Embryonic facial prominence (tissue), 1 donor: ENCODE data around the gene APLF.
"Not testable (repeated sequence)": the region's sequence is repeated elsewhere in the genome, so short reads cannot be mapped to it uniquely, and the experiment has no call there.

Source experiments
- DNase-seq: peaks from one replicate; pipeline ENCODE4 v3.0.0-alpha.2; 2016; ENCODE audit errors: extremely low spot score

APLF gene

DNA sequence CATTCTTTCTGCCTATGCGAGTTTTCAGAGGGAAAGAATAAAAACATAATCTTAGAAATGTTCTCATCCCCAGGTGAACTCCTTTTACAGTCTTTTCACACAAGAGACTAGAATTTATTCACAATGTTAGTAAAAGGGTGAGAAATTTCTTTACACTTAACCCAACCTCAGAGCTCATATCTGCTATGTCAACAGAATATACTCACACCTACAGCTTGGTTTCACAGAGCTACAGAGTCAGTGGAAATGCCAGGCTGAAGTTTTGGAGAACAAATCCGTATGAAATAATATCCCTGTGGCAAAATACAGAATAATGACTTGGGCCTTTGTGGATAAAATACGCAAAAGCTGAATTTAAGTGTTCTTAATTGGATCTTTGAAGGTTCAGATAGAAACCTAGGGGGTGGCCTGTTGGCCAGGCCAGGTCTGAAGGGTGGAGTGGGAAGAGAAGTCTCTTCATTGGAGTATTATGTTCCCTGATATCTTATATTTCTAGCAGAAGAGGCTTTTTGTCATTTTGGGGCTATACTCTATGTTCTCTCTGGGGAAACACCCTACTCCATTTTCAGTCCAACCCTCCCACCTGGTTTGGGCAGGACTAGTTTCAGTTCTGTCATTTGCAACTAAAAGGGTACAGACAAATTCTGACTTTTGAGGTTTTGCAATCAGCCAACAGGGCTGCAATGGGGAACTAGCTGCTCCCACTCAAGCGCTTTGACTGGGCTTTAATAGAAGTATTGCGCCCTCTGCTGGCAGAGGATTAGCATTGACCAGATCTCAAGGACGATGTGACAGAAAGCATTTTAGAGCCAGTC, 26.0 kb upstream of the APLF start:
- DNase-seq: peak; percentile 74

- no peak for DNase-seq
These were observed 25.4 kb upstream of the APLF start for GRCh38 chr2:68441994-68442322.

- not testable (repeated sequence) for DNase-seq
These were observed 21.0 kb upstream of the APLF start for GRCh38 chr2:68446425-68446824.

GRCh38 chr2:68447118-68447517, 20.3 kb upstream of the APLF start:
- DNase-seq: no peak

DNA sequence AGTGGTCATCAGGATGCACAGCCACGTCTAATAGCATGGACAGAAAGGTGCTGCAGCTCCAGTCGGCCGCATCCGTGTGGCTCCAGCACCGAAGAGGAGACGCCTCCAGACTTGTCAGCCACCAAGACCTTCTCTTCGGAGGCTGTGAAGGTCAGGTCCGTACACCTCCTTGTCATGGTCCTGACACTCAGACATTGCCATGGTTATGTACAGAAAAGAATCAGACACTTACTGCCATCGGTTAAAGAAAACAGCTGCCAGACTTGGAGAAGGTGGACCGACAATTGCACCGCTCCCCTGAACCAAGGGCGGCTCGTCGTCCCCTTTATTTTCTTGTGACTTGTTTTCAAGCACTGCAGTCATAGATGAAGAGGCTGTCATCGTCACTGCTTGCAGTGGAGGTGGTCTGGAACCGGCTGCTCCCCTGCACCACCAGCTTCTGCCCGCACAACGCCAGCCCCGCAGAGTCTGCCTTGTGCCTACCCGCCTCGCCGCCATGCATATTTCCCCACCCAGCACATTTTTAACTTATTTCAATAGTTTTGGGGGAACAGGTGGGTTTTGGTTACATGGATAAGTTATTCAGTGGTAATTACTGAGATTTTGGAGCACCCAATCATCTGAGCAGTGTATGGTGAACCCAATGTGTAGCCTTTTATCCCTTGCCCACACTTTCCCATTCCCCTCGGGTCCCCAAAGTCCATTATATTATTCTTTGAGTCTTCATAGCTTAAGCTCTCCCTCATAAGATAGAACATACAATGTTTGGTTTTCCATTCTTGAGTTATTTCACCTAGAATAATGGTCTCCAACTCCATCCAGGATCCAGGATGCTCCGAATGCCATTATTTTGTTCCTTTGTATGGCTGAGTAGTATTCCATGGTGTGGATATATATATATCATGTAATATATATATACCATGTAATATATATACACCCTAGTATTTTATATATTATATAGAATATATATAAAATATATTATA, 18.4 kb upstream of the APLF start:
- no peak for DNase-seq

DNA sequence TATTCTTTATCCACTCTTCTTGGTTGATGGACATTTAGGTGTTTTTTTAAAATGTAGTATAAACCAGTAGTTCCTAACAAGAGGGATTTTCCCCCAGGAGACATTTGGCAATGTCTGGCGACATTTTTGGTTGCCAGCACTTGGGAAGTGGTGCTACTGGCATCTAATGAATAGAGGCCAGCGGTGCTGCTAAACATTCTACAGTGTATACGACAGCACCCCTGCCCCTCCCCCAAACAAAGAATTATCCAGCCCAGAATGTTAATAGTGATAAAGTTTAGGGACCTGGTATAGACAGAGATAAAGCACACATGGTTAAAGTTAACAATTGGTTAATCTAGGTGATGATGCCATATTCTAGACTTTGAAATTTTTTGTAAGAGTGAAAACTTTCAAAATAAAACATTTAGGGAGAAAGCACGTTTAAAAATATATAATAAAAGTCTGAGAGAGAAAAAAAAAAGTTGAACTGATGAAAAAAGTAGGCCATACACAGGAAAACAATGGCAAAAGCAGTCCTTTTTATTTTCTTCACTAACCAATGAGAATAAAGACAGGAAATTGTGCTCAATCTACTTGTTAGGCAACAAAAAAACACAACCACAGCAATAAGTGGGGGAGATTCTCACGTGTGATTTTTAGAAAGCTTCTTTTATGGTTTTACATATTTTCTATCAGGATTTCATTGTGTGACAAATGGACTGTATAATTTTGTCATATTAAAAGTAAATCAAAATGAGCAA, 15.1 kb upstream of the APLF start:
- DNase-seq: no peak

DNA sequence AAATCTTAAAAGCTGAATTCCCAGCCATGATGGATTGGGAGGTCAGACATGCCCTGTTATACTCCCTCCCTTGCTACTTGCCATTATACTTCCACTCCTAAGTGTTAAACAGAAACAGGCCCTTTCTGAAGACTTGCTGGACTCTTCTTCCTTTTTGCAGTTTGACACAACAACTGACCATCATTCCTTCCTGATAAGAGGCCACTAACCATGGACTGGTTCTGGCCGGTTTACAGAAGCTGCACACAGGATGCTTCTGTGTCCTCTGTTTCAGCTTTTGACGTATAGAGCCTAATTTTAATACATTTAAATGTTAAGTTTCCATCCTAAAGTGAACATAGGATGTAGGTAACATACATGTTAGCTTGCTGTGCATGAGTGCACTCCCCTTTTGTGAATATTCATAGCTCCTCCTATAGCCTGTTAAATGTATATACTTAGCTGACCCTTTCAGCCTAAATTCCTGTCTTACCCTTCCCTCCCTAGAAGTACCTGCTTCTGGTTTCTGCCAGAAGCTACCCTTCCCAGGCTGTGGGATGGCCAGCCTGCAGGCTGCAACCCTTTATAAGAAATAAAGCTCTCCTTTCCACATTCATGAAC, 13.5 kb upstream of the APLF start:
- DNase-seq: no peak

DNA sequence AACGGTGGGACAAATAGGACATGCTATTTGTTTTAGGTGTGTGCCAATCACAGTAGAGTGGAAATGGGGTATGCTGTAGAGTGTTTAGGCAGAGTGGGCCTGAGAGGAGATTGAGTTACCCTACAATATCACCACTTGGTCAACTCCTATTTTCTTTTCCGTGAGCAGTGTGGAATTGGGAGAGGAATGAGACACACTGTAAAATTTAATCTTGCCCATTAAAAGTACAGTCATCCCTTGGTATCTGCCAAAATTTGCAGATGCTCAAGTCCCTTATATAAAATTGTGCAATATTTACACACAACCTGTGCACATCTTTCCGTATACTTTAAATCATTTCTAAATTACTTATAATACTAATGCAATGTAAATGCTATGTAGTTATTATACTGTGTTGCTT, 12.7 kb upstream of the APLF start:
- DNase-seq: no peak

GRCh38 chr2:68456198-68456597, 11.2 kb upstream of the APLF start:
- no peak for DNase-seq

DNA sequence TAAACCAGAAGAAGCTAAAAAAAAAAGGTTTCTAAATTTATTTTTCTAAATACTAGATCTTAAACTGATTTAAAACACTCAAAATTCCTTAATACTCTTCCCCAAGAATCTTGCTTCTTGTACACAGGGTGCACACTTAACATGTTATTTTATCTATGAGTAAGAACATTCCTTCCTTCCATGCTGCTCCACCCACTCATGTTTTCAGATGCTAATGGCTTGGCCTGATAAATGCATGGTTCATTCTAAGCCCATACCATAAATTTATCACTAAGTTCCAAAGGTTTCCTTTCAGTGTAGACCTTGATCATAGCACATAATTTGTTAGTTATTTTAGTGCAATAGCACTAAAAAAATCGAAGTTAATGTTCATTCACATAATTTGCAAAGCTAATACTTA, 8.4 kb upstream of the APLF start:
- DNase-seq: no peak

DNA sequence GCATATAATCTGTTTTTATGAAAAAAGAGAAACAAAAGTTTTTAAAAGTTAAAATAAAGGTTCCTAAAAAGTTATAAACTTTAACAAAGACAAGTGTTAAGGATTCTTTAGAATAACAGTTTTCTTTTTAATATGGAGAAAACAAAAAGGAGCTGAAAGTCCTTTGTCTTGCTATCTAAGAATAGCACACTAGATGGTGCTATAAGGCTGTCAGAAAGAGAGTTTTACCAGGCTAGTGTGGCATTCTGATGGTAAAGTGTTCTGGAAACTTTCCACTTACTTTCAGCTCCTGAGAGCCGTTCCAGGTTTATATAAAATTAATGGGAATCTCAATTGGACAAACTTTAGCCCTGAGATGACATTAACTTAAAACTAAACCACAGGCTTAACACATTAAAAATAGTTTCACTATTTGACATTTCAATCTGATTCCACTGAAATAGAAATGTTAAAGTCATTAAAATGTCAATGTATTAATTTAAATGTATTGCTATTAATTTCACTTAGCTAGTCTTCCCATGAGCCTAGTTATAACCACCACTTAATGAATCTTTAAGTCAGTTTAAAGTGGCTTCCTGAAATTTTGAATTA, 4.0 kb upstream of the APLF start:
- peak; percentile 48 for DNase-seq

DNA sequence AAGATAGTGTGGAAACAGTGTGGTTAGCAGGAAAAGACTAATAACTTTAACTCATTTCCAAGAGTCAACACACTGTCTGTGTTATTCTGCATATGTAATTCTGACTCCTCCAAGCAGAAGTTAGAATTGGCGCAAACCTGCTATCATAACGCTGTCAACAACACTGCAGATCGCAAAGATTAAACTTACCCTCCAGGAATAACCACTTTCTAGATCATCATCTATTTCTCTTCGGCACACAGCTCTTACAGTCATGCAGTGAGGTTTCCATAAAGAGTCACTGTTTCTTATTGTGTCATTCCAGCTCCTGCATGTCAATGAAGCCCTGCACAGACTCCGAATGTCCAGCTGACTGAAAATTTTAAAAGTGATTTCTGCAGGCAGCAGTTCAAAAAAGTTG, 2.7 kb upstream of the APLF start:
- no peak for DNase-seq

DNA sequence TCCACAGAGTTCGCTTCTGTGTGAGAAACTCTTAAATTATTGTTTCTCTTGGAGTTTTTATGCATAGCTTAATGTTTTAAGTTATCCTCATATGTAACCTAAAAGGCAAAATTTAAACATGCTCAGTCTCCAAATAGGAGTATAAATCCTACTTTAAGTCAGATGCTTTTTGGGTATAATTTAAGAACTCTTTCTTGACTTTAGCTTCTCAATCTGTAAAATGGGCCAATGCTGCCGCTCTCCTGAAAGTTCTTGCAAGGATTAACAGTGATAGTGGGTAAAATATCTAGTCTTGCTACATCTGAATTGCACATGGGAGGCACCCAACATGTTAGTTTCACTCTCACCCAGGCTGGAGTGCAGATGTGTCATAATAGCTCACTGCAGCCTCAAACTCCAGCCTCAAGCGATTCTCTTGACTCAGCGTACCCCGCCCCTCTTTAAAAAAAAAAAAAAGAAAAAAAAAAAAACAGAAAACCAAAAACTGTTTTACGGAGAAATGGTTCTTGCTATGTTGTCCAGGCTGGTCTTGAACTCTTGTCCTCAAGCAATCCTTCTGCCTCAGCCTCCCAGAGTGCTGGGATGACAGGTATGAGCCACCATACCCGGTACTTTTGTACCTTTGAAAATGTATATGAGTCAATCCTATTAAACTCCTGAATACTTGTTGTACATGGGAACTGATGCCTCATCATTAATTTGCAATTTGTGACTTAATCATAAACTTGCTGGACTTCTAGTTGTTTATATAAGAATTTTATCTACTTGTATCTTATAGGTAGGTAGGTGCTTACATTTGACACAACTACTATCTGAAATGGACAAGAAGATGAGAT, 2.1 kb upstream of the APLF start:
- no peak for DNase-seq

DNA sequence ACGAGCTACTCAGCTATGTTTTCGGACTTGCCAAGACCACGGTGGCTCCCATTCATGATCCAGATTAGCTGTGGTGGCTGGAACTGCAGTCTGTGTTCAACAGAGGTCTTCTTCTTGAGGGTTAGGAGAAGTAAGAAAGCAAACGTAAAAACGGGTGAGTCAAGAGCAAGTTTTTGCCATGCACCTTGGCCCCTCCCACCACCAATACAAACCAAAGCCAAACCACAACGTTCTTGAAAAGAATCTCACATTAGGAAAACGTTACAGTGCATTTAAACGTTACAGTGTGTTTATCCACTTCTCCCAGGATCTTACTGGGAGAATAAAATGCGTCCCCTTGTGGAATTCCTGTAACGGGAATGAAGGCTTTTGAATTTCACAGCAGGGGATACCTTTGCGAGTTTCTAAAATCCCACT, 1.0 kb upstream of the APLF start:
- no peak for DNase-seq

- no peak for DNase-seq
These were observed 658 bp upstream of the APLF start for GRCh38 chr2:68466778-68467076.

GRCh38 chr2:68468801-68469200, 1.4 kb downstream of the APLF start:
- DNase-seq: no peak

GRCh38 chr2:68469935-68470334, 2.5 kb downstream of the APLF start:
- DNase-seq: no peak

- no peak for DNase-seq
These were observed 4.0 kb downstream of the APLF start for GRCh38 chr2:68471385-68471784.

DNA sequence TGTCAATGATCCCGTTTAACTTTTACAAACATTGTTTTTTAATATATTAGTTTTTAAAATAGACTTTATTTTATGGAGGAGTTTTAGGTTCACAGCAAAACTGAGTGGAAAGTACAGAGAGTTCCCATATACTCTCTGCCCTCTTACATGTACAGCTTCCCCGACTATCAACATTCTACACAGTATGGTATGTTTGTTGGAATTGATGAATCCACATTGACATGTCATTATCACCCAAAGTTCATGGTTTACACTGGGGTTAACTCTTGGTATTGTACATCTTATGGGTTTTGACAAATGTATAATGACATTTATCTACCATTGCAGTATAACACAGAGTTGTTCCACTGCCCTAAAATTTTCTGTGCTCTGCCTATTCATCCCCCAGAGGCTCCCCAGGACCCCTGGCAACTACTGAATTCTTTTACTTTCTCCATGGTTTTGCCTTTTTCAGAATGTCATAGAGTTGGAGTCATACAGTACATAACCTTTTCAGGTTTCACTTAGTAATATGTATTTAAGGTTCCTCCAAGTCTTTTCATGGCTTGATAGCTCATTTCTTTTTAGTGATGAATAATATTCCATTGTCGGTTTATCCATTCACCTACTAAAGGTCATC, 5.5 kb downstream of the APLF start:
- DNase-seq: no peak

- DNase-seq: no peak
These were observed 7.7 kb downstream of the APLF start for GRCh38 chr2:68475110-68475509.
